Lung (tissue), 12 donors: ENCODE measurements around the gene TAF11. TPM values are rescaled to one million over a fixed set of nuclear protein-coding genes. Genes with fewer than 3 reads are reported as not detected.

Experiments used
- ATAC-seq: fragments of 200-7000 bp; cut with Tn5 transposase; one replicate; pipeline ENCODE4 v1.9.1; 2020; ENCODE audit warnings: moderate number of reproducible peaks; ENCODE audit not compliant: insufficient read depth, low FRiP score
- DNase-seq, 3 donors: peaks; one replicate each; pipeline ENCODE4 v3.0.0-alpha.2; 2013 to 2017
- H3K27ac ChIP-seq, 2 donors: one replicate each; pipeline ENCODE4 v1.5.1; 2013; ENCODE audit warnings: mild to moderate bottlenecking in 2 of 2, moderate library complexity in 2 of 2, control low read depth in 1 of 2, inconsistent platforms in 1 of 2, low read depth in 1 of 2, low read length in 1 of 2
- H3K27me3 ChIP-seq, 3 donors: one replicate each; pipeline ENCODE4 v1.5.1; 2013; ENCODE audit warnings: low read length in 2 of 3; ENCODE audit not compliant: control insufficient read depth in 3 of 3, insufficient read depth in 3 of 3
- H3K36me3 ChIP-seq, 4 donors: one replicate each; pipeline ENCODE4 v1.5.1; 2013; ENCODE audit warnings: low read length in 4 of 4, mild to moderate bottlenecking in 1 of 4, moderate library complexity in 1 of 4; ENCODE audit not compliant: control insufficient read depth in 4 of 4, insufficient read depth in 4 of 4
- H3K4me1 ChIP-seq, 5 donors: one replicate each; pipeline ENCODE4 v1.5.1; 2013; ENCODE audit warnings: low read length in 5 of 5, mild to moderate bottlenecking in 2 of 5, moderate library complexity in 1 of 5; ENCODE audit not compliant: control insufficient read depth in 5 of 5, insufficient read depth in 5 of 5
- H3K4me3 ChIP-seq: one replicate; pipeline ENCODE4 v1.5.1; 2013; ENCODE audit warnings: mild to moderate bottlenecking, control low read depth, moderate library complexity
- H3K9ac ChIP-seq, 2 donors: one replicate each; pipeline ENCODE4 v1.5.1; 2013; ENCODE audit warnings: low read length in 2 of 2, control low read depth in 1 of 2; ENCODE audit not compliant: insufficient read depth in 1 of 2
- H3K9me3 ChIP-seq, 4 donors: one replicate each; pipeline ENCODE4 v1.5.1; 2013; ENCODE audit warnings: low read length in 3 of 4, mild to moderate bottlenecking in 1 of 4, moderate library complexity in 1 of 4; ENCODE audit not compliant: control insufficient read depth in 4 of 4, insufficient read depth in 3 of 4
- WGBS, 2 donors: extraction: QIAGEN DNeasy Blood & Tissue Kit; methylation state at CpG; one replicate each; pipeline ENCODE4 v1.1.7; 2013; 5-methylcytosine and 5-hydroxymethylcytosine counted together
- polyA plus RNA-seq, 2 donors: library from polyadenylated mRNA; stranded (reverse); fragments of 200-250 nt; gene quantifications; one replicate each; pipeline ENCODE4 v1.2.1, GENCODE V29; 2013
- total RNA-seq, 2 donors: library from RNA; depleted of rRNA in 1 of 2; stranded (reverse); fragments of >200 nt in 1 of 2; gene quantifications; one replicate each; pipeline ENCODE4 v1.2.1, GENCODE V29; 2014 to 2021
- TF ChIP-seq, protein P1 (sequence below): IDR thresholded peaks from 2 replicates; pipeline ENCODE4 v1.5.1; 2012; ENCODE audit warnings: mild to moderate bottlenecking; ENCODE audit errors: control extremely low read depth, extremely low read depth
- donor health status: control.
- donor health status: control.
- donor health status: Bipolar disorder and iron deficiency.
- donor health status: healthy.
- donor health status: DM: yes; HTN: yes; CAD: no.

Gene TAF11
- total and polyA plus RNA-seq, 4 donors, result 17.3 to 30.5 (median 29.2) TPM

DNA sequence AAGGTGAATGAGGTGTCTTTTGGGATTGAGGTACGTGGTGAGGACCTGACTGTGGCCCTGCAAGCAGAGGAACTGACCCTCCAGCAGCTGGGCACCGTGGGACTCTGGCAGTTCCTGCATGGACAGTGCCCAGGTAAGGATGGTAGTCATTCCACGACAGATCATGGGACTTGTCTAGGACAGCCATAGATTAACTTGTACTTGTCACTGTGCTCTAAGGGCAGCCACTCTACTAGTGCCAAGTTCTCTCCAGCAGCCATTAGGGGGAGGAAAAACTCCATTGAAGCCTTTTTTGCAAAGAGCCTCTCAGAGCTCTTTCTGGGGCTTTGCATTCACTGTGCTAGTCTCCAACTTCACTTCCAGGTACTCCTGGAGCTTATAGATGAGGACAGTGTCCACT is 20.4 kb downstream of the TAF11 start:
- Histone ChIP-seq H3K9me3 (no peaks in the 10 kb centered on the region), H3K4me1 (no peaks in the 10 kb centered on the region), H3K27me3 (no peaks in the 10 kb centered on the region), H3K9ac (no peak overlapping the region), H3K4me3 (no peak overlapping the region), H3K36me3 (peaks cover 6 to 28% (median 21%) of the 10 kb centered on the region in 4 donors), H3K27ac (no peak overlapping the region)
- TF ChIP-seq, protein P1, sequence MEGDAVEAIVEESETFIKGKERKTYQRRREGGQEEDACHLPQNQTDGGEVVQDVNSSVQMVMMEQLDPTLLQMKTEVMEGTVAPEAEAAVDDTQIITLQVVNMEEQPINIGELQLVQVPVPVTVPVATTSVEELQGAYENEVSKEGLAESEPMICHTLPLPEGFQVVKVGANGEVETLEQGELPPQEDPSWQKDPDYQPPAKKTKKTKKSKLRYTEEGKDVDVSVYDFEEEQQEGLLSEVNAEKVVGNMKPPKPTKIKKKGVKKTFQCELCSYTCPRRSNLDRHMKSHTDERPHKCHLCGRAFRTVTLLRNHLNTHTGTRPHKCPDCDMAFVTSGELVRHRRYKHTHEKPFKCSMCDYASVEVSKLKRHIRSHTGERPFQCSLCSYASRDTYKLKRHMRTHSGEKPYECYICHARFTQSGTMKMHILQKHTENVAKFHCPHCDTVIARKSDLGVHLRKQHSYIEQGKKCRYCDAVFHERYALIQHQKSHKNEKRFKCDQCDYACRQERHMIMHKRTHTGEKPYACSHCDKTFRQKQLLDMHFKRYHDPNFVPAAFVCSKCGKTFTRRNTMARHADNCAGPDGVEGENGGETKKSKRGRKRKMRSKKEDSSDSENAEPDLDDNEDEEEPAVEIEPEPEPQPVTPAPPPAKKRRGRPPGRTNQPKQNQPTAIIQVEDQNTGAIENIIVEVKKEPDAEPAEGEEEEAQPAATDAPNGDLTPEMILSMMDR, result no peak
- 93 to 97% methylated on average over 3 of the region's 3 CpGs for WGBS, 2 donors
- ATAC-seq (no peak), DNase-seq (peak in 2 of 3 donors; percentile 4 to 10)

DNA sequence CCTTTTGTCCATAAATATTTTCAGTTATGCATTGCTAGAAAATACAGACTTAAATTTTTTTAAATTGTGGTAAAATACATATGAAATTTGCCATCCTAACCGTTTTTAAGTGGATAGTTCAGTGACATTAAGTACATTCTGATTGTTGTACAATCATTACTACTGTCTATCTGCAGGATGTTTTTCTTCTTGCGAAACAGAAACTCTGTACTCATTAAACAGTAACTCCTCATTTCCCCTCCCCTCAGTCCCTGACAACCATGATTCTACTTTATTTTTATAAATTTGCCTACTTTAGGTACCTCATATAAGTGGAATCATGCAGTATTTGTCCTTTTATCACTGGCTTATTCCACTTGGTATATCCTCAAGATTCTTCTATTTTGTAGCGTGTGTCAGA is 21.3 kb downstream of the TAF11 start:
- Histone ChIP-seq H3K36me3 (peaks cover 4 to 20% (median 13%) of the 10 kb centered on the region in 4 donors), H3K4me3 (no peak overlapping the region)

DNA sequence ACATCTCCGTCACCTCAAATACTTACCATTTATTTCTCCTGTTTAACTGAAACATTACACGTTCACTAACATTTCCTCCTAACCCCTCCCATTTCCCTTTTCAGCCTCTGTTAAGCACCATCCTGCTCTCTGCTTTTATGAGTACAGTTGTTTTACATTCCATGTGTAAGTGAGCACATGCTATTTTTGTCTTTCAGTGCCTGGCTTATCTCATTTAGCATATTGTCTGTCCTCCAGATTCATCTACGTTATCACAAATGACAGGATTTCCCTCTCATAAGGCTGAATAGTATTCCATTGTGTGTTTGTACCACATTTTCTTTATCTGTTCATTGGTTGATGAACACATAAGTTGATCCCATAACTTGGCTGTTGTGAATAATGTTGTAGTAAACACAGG is 22.7 kb downstream of the TAF11 start:
- H3K4me1 ChIP-seq, result no peaks in the 10 kb centered on the region
- 52 to 65% methylated on average over 3 of the region's 3 CpGs for WGBS, 2 donors
- peak in 2 of 3 donors; percentile 36 to 54 for DNase-seq
- H3K9ac ChIP-seq, result no peak overlapping the region
- peaks cover 7 to 15% (median 10%) of the 10 kb centered on the region in 4 donors for H3K36me3 ChIP-seq
- TF ChIP-seq, protein P1, result no peak
- no peaks in the 10 kb centered on the region for H3K9me3 ChIP-seq
- H3K27ac ChIP-seq, result peak overlapping the region in 1 of 2 donors; percentile 79
- H3K27me3 ChIP-seq, result no peaks in the 10 kb centered on the region
- ATAC-seq, result no peak
- H3K4me3 ChIP-seq, result no peak overlapping the region

More for the DNA sequence above, 21.3 kb downstream of the TAF11 start:
- Histone ChIP-seq H3K27me3 (no peaks in the 10 kb centered on the region), H3K9me3 (no peaks in the 10 kb centered on the region), H3K9ac (no peak overlapping the region), H3K27ac (no peak overlapping the region), H3K4me1 (no peaks in the 10 kb centered on the region)
- DNase-seq, result no peak
- 65 to 66% methylated on average over 3 of the region's 3 CpGs for WGBS, 2 donors
- TF ChIP-seq, protein P1, result no peak
- no peak for ATAC-seq

DNA sequence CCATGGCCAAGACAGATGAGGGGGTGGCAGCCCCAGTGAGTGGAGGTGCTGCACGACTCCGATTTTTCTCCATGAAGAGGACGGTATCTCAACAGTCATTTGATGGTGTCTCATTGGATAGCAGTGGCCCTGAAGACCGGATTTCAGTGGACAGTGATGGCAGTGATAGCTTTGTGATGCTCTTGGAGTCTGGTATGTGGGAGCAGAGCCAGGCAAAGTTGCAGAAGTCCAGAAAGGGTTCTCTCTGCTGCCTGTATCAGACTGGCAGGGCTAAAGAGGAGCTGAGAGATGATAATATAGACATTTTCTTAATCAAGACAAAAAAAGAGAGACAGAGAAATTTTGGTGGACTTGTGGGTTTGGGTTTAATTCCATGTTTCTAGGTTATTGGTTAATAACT is 23.8 kb downstream of the TAF11 start:
- Histone ChIP-seq H3K27ac (peak overlapping the region in 1 of 2 donors; percentile 79), H3K9me3 (no peaks in the 10 kb centered on the region), H3K36me3 (peaks cover 9 to 20% (median 18%) of the 10 kb centered on the region in 4 donors), H3K4me3 (no peak overlapping the region), H3K27me3 (no peaks in the 10 kb centered on the region), H3K9ac (no peak overlapping the region), H3K4me1 (no peaks in the 10 kb centered on the region)
- TF ChIP-seq, protein P1, result no peak
- WGBS, 2 donors, result 76 to 83% methylated on average over 4 of the region's 4 CpGs
- DNase-seq, result no peak
- ATAC-seq, result no peak
